Measurements from ENCODE around the gene TTLL9.

Gene TTLL9

GRCh38 chr20:31949877-31950646, 79.6 kb downstream of the TTLL9 start:
- DNase-seq (ENCODE audit: low read depth) = no peak
- peak overlapping the region; percentile 98 for H3K4me3 ChIP-seq (ENCODE audit: low read depth, low read length)
- TF ChIP-seq, protein P1, sequence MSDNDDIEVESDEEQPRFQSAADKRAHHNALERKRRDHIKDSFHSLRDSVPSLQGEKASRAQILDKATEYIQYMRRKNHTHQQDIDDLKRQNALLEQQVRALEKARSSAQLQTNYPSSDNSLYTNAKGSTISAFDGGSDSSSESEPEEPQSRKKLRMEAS (IDR thresholded peaks at IDR 0.05; ENCODE audit: low read depth, low read length) = no peak
- TF ChIP-seq, protein P2, sequence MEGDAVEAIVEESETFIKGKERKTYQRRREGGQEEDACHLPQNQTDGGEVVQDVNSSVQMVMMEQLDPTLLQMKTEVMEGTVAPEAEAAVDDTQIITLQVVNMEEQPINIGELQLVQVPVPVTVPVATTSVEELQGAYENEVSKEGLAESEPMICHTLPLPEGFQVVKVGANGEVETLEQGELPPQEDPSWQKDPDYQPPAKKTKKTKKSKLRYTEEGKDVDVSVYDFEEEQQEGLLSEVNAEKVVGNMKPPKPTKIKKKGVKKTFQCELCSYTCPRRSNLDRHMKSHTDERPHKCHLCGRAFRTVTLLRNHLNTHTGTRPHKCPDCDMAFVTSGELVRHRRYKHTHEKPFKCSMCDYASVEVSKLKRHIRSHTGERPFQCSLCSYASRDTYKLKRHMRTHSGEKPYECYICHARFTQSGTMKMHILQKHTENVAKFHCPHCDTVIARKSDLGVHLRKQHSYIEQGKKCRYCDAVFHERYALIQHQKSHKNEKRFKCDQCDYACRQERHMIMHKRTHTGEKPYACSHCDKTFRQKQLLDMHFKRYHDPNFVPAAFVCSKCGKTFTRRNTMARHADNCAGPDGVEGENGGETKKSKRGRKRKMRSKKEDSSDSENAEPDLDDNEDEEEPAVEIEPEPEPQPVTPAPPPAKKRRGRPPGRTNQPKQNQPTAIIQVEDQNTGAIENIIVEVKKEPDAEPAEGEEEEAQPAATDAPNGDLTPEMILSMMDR (IDR thresholded peaks at IDR 0.05; ENCODE audit: low read depth, low read length) = no peak
- TF ChIP-seq POLR2A (IDR thresholded peaks at IDR 0.05; ENCODE audit: extremely low read depth, insufficient read length) (no peak), MYC (IDR thresholded peaks at IDR 0.05; ENCODE audit: low read depth, low read length) (no peak)

GRCh38 chr20:31951203-31951529, 80.7 kb downstream of the TTLL9 start:
- TF ChIP-seq MYC (IDR thresholded peaks at IDR 0.05; ENCODE audit: low read depth, low read length) (no peak), POLR2A (IDR thresholded peaks at IDR 0.05; ENCODE audit: extremely low read depth, insufficient read length) (no peak)
- TF ChIP-seq, protein P1 (IDR thresholded peaks at IDR 0.05; ENCODE audit: low read depth, low read length) = no peak
- TF ChIP-seq, protein P2 (IDR thresholded peaks at IDR 0.05; ENCODE audit: low read depth, low read length) = no peak
- peak overlapping the region; percentile 98 for H3K4me3 ChIP-seq (ENCODE audit: low read depth, low read length)
- DNase-seq (ENCODE audit: low read depth) = no peak

- TF ChIP-seq MYC (IDR thresholded peaks at IDR 0.05; ENCODE audit: low read depth, low read length) (peak; percentile 8; the same call in 1 of the 2 replicates), POLR2A (IDR thresholded peaks at IDR 0.05; ENCODE audit: extremely low read depth, insufficient read length) (peak; percentile 91)
- TF ChIP-seq, protein P1 (IDR thresholded peaks at IDR 0.05; ENCODE audit: low read depth, low read length) = no peak
- TF ChIP-seq, protein P2 (IDR thresholded peaks at IDR 0.05; ENCODE audit: low read depth, low read length) = peak; percentile 96
- DNase-seq (ENCODE audit: low read depth) = peak; percentile 96
Measured at GRCh38 chr20:31951530-31952453, 81.4 kb downstream of the TTLL9 start, which contains the start of gene PDRG1. TSS of gene PDRG1 (minus strand) at chr20:31952046. CDS start at chr20:31951961, 85 bp downstream.

GRCh38 chr20:31953556-31954148, 83.2 kb downstream of the TTLL9 start:
- H3K4me3 ChIP-seq (ENCODE audit: low read depth, low read length) = no peak overlapping the region
- no peak for DNase-seq (ENCODE audit: low read depth)
- TF ChIP-seq, protein P2 (IDR thresholded peaks at IDR 0.05; ENCODE audit: low read depth, low read length) = no peak
- TF ChIP-seq MYC (IDR thresholded peaks at IDR 0.05; ENCODE audit: low read depth, low read length) (no peak), POLR2A (IDR thresholded peaks at IDR 0.05; ENCODE audit: extremely low read depth, insufficient read length) (no peak)
- TF ChIP-seq, protein P1 (IDR thresholded peaks at IDR 0.05; ENCODE audit: low read depth, low read length) = no peak

More at GRCh38 chr20:31951530-31952453, 81.4 kb downstream of the TTLL9 start, which contains the start of gene PDRG1:
- peak within 1 kb of the TSS; percentile 98 for H3K4me3 ChIP-seq (ENCODE audit: low read depth, low read length)

DNA sequence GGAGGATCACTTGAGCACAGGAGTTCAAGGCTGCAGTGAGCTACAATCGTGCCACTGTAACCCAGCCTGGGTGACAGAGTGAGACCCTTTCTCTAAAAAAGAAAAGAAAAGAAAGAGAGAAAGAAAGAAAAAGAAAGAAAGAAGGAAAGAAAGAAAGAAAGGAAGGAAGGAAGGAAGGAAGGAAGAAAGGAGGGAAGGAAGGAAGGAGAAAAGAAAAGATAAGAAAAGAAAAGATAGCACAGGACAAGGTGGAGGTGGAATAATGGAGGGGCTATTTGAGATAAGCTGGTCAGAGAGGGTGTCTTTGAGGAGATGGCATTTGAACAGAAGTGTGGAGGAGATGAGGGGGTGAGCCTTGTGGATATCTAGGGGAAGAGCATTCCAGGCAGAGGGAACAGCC, 84.1 kb downstream of the TTLL9 start:
- no peak for TF ChIP-seq POLR2A (IDR thresholded peaks at IDR 0.05; ENCODE audit: extremely low read depth, insufficient read length)
- TF ChIP-seq MYC (IDR thresholded peaks at IDR 0.05; ENCODE audit: low read depth, low read length) = no peak
- TF ChIP-seq, protein P1 (IDR thresholded peaks at IDR 0.05; ENCODE audit: low read depth, low read length) = no peak
- TF ChIP-seq, protein P2 (IDR thresholded peaks at IDR 0.05; ENCODE audit: low read depth, low read length) = no peak
- no peak overlapping the region for H3K4me3 ChIP-seq (ENCODE audit: low read depth, low read length)
- DNase-seq (ENCODE audit: low read depth) = no peak

Measured in NB4 (cell line).